Endodermal cell (in vitro differentiated cells): ENCODE results near the gene ANKAR. TPM values are rescaled to one million over a fixed set of nuclear protein-coding genes. Genes with fewer than 3 reads are reported as not detected.

Source experiments
- DNase-seq: peaks from one replicate; pipeline ENCODE4 v3.0.0-alpha.2; 2017
- H3K27ac ChIP-seq: 2 replicates; pipeline ENCODE4 v1.5.1; 2013; ENCODE audit warnings: mild to moderate bottlenecking, low read depth, low read length, moderate library complexity
- H3K27me3 ChIP-seq: 2 replicates; pipeline ENCODE4 v1.6.1; 2013; ENCODE audit warnings: mild to moderate bottlenecking, low read length, moderate library complexity; ENCODE audit not compliant: insufficient read depth, control insufficient read depth, poor library complexity, severe bottlenecking
- H3K36me3 ChIP-seq: 2 replicates; pipeline ENCODE4 v1.7.0; 2013; ENCODE audit warnings: mild to moderate bottlenecking, low read length, moderate library complexity; ENCODE audit not compliant: control insufficient read depth, insufficient read depth
- H3K4me1 ChIP-seq: one replicate; pipeline ENCODE4 v1.7.0; 2013; ENCODE audit warnings: low read length; ENCODE audit not compliant: control insufficient read depth, insufficient read depth
- H3K4me3 ChIP-seq: 2 replicates; pipeline ENCODE4 v1.5.1; 2013; ENCODE audit warnings: mild to moderate bottlenecking, low read length, moderate library complexity
- H3K9ac ChIP-seq: 2 replicates; pipeline ENCODE4 v1.6.1; 2013; ENCODE audit warnings: mild to moderate bottlenecking, low read length, moderate library complexity; ENCODE audit not compliant: poor library complexity, severe bottlenecking; ENCODE audit errors: extremely low read depth
- H3K9me3 ChIP-seq: 2 replicates; pipeline ENCODE4 v1.6.1; 2013; ENCODE audit warnings: mild to moderate bottlenecking, low read length, moderate library complexity; ENCODE audit not compliant: control insufficient read depth
- H3K27ac Mint-ChIP-seq: 2 replicates; pipeline ENCODE4 v1.8.0; 2020; ENCODE audit warnings: mixed read lengths
- H3K27me3 Mint-ChIP-seq: 2 replicates; pipeline ENCODE4 v1.8.0; 2021; ENCODE audit warnings: mild to moderate bottlenecking, mixed read lengths; ENCODE audit not compliant: insufficient read depth
- H3K36me3 Mint-ChIP-seq: 2 replicates; pipeline ENCODE4 v1.8.0; 2020; ENCODE audit warnings: low read depth, mixed read lengths
- H3K4me1 Mint-ChIP-seq: 2 replicates; pipeline ENCODE4 v1.8.0; 2020; ENCODE audit warnings: mixed read lengths
- H3K4me3 Mint-ChIP-seq: 2 replicates; pipeline ENCODE4 v1.8.0; 2020; ENCODE audit warnings: mild to moderate bottlenecking, moderate library complexity, mixed read lengths
- H3K9me3 Mint-ChIP-seq: 2 replicates; pipeline ENCODE4 v1.8.0; 2020; ENCODE audit warnings: mild to moderate bottlenecking, mixed read lengths
- total RNA-seq, 2 donors: library from RNA; stranded (reverse); fragmentation: NEBNext Ultra II Directional in 1 of 2; extraction: Animal tissue kit (Norgen Biotek cat#: 25700) in 1 of 2; gene quantifications; 2 replicates in 1 of 2; 3 replicates in 1 of 2; pipeline ENCODE4 v1.2.1, GENCODE V29; 2021
- TF ChIP-seq, protein P1 (sequence below): fragments of 200-600 bp; sonication (generic); conservative IDR thresholded peaks from 2 replicates; pipeline ENCODE4 v1.5.0; 2021; ENCODE audit warnings: antibody characterized with exemption, mild to moderate bottlenecking

Gene ANKAR
- total RNA-seq, 2 donors from 2014 or later, result 4.3 to 7.4 TPM

DNA sequence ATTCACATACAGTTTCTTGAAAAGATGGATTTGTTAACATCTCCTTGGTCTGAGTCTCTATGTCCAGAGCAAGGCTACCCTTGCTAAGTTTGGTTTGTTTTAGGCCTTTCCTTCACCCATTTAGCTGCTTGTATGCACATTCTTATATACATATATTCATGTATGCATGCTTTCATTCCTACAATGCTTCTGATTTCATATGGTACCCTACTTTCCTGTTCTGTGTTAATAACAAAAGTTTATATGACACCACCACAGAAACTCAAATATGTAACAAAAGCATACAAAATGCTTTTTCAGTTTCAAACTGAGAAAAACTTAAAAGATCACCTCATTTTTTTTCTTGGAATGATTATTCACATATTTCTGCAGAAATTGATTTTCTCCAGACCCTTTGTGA lies 48.7 kb downstream of the ANKAR start:
- peaks cover 2% of the 10 kb centered on the region for H3K9me3 Mint-ChIP-seq
- H3K4me3 ChIP-seq, result no peak overlapping the region
- no peak overlapping the region for H3K4me3 Mint-ChIP-seq
- H3K27me3 Mint-ChIP-seq, result no peaks in the 10 kb centered on the region
- no peak for DNase-seq
- H3K27ac Mint-ChIP-seq, result no peak overlapping the region
- no peaks in the 10 kb centered on the region for H3K4me1 ChIP-seq
- no peaks in the 10 kb centered on the region for H3K4me1 Mint-ChIP-seq
- H3K36me3 ChIP-seq, result no peaks in the 10 kb centered on the region
- TF ChIP-seq, protein P1, sequence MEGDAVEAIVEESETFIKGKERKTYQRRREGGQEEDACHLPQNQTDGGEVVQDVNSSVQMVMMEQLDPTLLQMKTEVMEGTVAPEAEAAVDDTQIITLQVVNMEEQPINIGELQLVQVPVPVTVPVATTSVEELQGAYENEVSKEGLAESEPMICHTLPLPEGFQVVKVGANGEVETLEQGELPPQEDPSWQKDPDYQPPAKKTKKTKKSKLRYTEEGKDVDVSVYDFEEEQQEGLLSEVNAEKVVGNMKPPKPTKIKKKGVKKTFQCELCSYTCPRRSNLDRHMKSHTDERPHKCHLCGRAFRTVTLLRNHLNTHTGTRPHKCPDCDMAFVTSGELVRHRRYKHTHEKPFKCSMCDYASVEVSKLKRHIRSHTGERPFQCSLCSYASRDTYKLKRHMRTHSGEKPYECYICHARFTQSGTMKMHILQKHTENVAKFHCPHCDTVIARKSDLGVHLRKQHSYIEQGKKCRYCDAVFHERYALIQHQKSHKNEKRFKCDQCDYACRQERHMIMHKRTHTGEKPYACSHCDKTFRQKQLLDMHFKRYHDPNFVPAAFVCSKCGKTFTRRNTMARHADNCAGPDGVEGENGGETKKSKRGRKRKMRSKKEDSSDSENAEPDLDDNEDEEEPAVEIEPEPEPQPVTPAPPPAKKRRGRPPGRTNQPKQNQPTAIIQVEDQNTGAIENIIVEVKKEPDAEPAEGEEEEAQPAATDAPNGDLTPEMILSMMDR, result no peak
- no peaks in the 10 kb centered on the region for H3K27me3 ChIP-seq
- H3K9ac ChIP-seq, result no peak overlapping the region
- H3K9me3 ChIP-seq, result no peaks in the 10 kb centered on the region
- H3K36me3 Mint-ChIP-seq, result no peaks in the 10 kb centered on the region
- H3K27ac ChIP-seq, result no peak overlapping the region

Other genes starting within 250 kb of the ANKAR start
- 10 to 100 TPM; 65.8 to 76.2 TPM for gene WDR75, start 233.2 kb upstream of the ANKAR start, total RNA-seq
- gene SLC40A1, start 93.9 kb upstream of the ANKAR start, total RNA-seq, result 10 to 100 TPM; 74.1 to 96.8 TPM
- gene ASNSD1, start 13.2 kb upstream of the ANKAR start, total RNA-seq, result 10 to 100 TPM; 43.3 to 56.2 TPM
- gene OSGEPL1, start 88.1 kb downstream of the ANKAR start, total RNA-seq, result 10 to 100 TPM in 1 of 2 donors, 1 to 10 TPM in 1; 9.7 to 16.1 TPM
- gene ORMDL1, start 109.7 kb downstream of the ANKAR start, total RNA-seq, result 10 to 100 TPM; 51.2 to 53.0 TPM
- gene PMS1, start 109.8 kb downstream of the ANKAR start, total RNA-seq, result 10 to 100 TPM; 51.9 to 61.5 TPM